HG02870 (cell line): ENCODE data around the gene PTTG2.
"Not testable (repeated sequence)": the region's sequence is repeated elsewhere in the genome, so short reads cannot be mapped to it uniquely, and the experiment has no call there.

ENCODE experiments used
- ATAC-seq: cut with Tn5 transposase; IDR thresholded peaks from one replicate; pipeline ENCODE4 v1.9.1; 2021; ENCODE audit warnings: mild to moderate bottlenecking, moderate library complexity; ENCODE audit not compliant: unreplicated experiment

The PTTG2 gene

GRCh38 chr4:37960098-37960497 is at the start of gene PTTG2:
TSS of gene PTTG2 (plus strand) at chr4:37960398. CDS start at chr4:37960435, 37 bp downstream.
- no peak for ATAC-seq

- no peak for ATAC-seq
These were observed 45.7 kb upstream of the PTTG2 start for GRCh38 chr4:37914539-37914938.

DNA sequence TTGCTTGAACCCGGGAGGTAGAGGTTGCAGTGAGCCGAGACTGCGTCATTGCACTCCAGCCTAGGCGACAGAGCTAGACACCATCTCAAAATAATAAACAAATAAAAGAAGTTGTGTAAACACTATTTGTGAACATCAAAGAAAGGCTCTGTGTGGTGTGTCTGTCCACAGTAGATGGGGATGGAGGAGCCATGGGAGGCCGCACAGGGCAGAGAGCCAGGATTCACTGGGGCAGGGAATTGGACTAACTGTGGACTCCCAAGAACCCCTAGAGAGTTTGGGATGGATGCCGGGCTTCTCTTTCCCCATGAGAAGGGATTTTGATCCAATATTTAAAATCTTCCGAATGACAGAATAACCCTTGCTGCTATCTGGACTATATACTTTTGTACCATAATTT is 42.8 kb upstream of the PTTG2 start:
- no peak for ATAC-seq

GRCh38 chr4:37918653-37919052 is 41.5 kb upstream of the PTTG2 start:
- ATAC-seq: no peak

- no peak for ATAC-seq
These were observed 37.9 kb upstream of the PTTG2 start for GRCh38 chr4:37922328-37922727.

- ATAC-seq: not testable (repeated sequence)
These were observed 37.1 kb upstream of the PTTG2 start for GRCh38 chr4:37923089-37923488.

DNA sequence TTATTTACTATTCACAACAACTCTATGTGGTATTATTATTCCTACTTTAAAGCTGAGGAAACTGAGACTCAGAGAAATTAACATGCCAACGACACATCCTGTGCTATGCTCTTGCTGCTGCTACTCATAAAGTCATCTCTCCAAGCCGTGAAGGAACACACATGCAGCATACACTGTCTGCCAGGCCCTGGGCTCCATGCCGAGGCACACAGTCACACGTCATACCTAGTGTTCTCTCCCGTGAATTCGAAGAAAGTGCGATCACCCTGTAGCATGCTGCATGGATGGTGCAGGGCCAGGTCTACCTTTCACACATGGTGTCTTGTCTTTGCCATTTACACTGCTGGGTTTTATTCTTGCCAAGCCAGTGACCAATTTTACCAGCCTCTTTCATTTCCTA is 35.3 kb upstream of the PTTG2 start:
- ATAC-seq: no peak

GRCh38 chr4:37927434-37927833 is 32.8 kb upstream of the PTTG2 start:
- ATAC-seq: no peak

- ATAC-seq: no peak
These were observed 31.5 kb upstream of the PTTG2 start for GRCh38 chr4:37928426-37929416.

DNA sequence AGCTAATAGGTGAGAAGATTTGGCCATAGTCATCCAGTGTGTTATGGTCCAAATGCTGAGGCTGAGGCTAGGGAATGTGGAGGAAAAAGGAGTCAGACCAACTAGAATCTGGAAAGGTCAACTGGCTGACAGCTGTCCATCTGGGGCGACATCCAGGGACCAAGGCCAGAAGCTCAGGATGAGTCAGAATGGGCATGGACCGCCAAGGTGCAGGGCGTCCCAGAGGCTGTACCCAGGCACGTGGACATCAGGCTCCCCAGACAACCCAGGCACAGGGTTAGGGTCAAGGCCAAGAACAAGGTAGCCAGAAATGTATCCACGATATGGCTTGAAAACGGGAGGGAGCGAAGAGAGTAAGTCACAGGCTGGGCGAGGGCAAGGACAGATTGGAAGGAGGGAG is 26.1 kb upstream of the PTTG2 start:
- no peak for ATAC-seq

- no peak for ATAC-seq
These were observed 25.6 kb upstream of the PTTG2 start for GRCh38 chr4:37934609-37935008.

GRCh38 chr4:37935026-37935425 is 25.2 kb upstream of the PTTG2 start:
- ATAC-seq: no peak

GRCh38 chr4:37936889-37937498 is 23.2 kb upstream of the PTTG2 start:
- ATAC-seq: no peak

- no peak for ATAC-seq
These were observed 22.0 kb upstream of the PTTG2 start for GRCh38 chr4:37938208-37938607.

GRCh38 chr4:37946503-37947179 is 13.6 kb upstream of the PTTG2 start:
- ATAC-seq: no peak

DNA sequence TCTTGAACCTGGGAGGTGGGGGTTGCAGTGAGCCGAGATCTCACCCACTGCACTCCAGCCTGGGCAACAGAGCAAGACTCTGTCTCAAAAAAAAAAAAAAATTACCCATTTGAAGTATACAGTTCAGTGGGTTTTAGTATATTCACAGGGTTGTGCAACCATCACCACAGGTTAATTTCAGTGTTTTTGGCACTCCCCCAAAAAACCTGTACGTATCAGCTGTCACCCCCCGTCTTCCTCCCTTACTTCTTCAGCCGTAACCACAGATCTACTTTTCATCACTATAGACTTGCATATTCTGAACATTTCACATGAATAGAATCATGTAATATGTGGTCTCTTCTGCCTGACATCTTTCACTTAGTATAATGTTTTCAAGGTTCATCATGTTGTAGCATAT is 11.7 kb upstream of the PTTG2 start:
- no peak for ATAC-seq

GRCh38 chr4:37949636-37950426 is 10.4 kb upstream of the PTTG2 start:
- ATAC-seq: no peak

DNA sequence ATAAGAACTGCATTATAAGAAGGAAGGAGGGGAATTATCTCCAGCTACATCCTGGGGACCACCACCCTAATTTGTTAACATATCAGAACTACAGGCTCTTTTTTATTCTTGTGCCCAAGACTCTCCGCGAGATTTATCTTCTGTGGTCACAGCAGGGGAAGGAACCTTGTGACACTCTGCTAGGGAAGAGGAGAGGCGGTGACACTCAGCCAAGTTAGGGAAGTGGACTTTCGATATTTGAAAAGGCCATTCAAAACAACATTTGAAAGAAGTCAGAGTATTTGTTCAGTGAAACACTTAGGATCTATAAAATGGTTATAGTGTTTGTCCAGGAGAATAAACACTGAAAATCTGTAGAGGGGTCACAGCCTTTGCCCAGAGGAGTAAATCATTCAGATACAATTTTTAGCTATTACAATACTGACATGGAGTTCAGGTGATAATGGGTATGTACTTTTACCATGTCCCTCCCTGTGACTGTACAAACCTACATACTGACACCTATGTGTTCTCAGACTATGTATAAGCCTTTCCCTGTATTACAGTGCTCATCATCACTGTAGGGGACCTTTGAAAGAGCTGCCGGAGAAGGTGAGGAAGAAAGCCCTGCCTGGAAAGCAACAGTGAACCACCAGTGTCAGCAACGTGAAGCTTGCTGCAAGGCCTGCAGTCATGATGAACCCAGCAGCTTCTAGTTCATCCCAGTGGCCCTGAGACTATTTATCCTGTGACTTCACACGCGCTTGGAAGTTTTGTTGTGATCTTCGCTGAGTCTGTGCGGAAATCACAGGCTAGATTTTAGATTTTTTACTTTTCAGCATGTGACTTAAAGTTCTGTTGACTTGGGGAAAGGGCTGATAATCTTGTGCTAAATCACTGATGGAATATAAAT is 8.5 kb upstream of the PTTG2 start:
- ATAC-seq: no peak

DNA sequence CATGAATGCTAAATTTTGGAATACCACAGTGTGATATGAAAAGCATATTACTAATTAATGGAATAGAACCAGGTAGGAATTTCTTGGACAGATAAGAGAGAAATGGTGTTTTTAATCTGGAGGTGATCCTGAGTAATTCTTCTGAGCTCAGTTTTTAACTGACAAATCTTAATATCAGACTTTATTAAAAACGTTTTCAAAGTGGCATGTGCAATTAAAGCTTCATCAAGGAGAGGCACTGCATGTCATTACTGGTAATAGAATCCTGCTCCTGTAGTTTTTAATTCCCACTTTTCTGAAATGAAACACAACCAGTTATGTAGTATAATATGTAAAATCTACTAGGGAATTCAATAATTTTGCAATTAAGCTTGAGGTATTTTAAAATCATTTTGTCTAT is 7.0 kb upstream of the PTTG2 start:
- ATAC-seq: no peak
